HTR-8/SVneo (cell line): ENCODE data around the gene PYROXD2.

Experiments used
- DNase-seq: peaks from one replicate; pipeline ENCODE4 v3.0.0; 2011; ENCODE audit warnings: low spot score, mixed read lengths; ENCODE audit not compliant: insufficient read length
- FAIRE-seq: peaks from 2 replicates; lab custom pipeline; 2011; peaks lifted over from hg19 to GRCh38; lab: Jason Lieb, UNC

PYROXD2 gene

DNA sequence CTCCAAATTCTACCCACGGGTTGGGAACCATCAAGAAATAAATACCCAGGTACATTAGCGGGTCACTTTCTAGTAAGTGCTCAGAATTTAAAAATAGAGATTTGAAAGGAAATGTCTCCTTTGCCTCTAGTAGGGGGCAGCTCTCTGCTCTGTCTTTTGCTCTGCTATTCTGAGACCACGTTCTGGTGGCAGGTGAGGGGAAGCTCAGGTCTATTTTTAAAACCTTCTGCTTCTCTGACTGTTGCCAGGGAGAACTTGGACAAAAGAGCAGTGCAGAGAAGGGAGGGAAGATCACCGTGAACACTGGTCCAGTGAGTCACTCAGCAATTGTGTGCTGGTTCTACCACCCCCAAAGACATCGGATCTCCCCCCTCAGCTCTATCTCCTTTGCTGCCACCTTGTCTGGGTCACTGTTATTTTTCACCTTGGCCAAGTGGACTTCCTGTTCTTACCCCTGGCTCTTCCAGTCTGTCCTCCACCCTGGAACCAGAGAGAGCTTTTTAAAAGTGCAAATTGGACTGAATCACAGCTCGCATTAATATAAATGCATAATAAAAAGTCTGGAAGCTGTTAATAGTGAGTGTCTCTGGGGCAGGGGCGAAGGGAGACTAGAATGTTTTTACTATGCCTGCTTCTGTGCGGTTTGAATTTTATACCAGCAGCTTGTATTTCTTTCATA is 74.6 kb downstream of the PYROXD2 start:
- DNase-seq (no peak), FAIRE-seq (no peak)

DNA sequence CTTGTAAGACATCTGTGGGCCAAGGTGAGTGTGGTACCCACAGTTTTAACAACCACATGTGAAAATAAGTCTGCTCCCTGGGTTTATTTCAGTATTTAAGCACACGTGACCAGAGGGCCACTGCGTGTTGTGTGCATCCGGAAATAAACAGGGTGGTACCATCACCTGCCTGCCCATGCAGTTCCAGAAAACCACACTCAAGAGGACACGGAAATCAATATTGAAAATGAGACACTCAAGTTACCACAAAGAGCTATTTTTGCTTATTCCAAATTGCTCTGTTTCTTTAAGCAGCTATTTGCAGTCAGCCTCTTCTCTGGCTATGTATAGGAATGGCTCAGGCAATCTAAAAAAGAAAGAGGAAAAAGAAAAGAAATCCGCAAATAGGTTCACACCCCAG is 75.2 kb downstream of the PYROXD2 start:
- DNase-seq, result no peak
- no peak for FAIRE-seq

- FAIRE-seq, result no peak
- no peak for DNase-seq
These were observed 76.1 kb downstream of the PYROXD2 start for GRCh38 chr10:98338896-98339295.

- FAIRE-seq (no peak), DNase-seq (no peak)
These were observed 76.7 kb downstream of the PYROXD2 start for GRCh38 chr10:98338318-98338717.

GRCh38 chr10:98337484-98337883 is 77.5 kb downstream of the PYROXD2 start:
- DNase-seq (no peak), FAIRE-seq (no peak)
